Esophagus muscularis mucosa (tissue), 4 donors: ENCODE results near the gene MPPED1. TPM values are rescaled to one million over a fixed set of nuclear protein-coding genes. Genes with fewer than 3 reads are reported as not detected.

ENCODE experiments used
- DNase-seq: peaks from one replicate; pipeline ENCODE4 v3.0.0-alpha.2; 2017; ENCODE audit errors: extremely low spot score
- H3K27ac ChIP-seq, 4 donors: fragments of 200-600 bp; sonication (generic); replicated peaks in 1 of 4; 1 replicate in 3 of 4; 2 replicates in 1 of 4; pipeline ENCODE4 v1.5.1; 2016 to 2019; ENCODE audit warnings: mild to moderate bottlenecking in 1 of 4
- H3K27me3 ChIP-seq, 4 donors: fragments of 200-600 bp; sonication (generic); one replicate each; pipeline versions ENCODE4 v1.5.1 to v1.6.0; 2016 to 2019
- H3K36me3 ChIP-seq, 4 donors: fragments of 200-600 bp; sonication (generic); one replicate each; pipeline ENCODE4 v1.5.1; 2016 to 2019
- H3K4me1 ChIP-seq, 4 donors: fragments of 200-600 bp; sonication (generic); one replicate each; pipeline ENCODE4 v1.5.1; 2016 to 2019
- H3K4me3 ChIP-seq, 4 donors: fragments of 200-600 bp; sonication (generic); 1 replicate in 2 of 4; 2 replicates in 2 of 4; pipeline ENCODE4 v1.5.1; 2016 to 2019; ENCODE audit warnings: mild to moderate bottlenecking in 4 of 4, moderate library complexity in 1 of 4
- H3K9me3 ChIP-seq, 4 donors: fragments of 200-600 bp; sonication (generic); 1 replicate in 3 of 4; 2 replicates in 1 of 4; pipeline ENCODE4 v1.5.1; 2016 to 2019
- EP300 ChIP-seq: sonication (generic); formaldehyde crosslinking; IDR thresholded peaks from one replicate; pipeline ENCODE4 v1.6.1; 2017; ENCODE audit warnings: antibody characterized with exemption
- POLR2A ChIP-seq: fragments of 450-650 bp; IDR thresholded peaks from one replicate; pipeline ENCODE4 v1.6.1; 2017; ENCODE audit warnings: antibody characterized with exemption, moderate library complexity, mild to moderate bottlenecking, low read depth
- POLR2AphosphoS5 ChIP-seq, 2 donors: sonication (generic); formaldehyde crosslinking; IDR thresholded peaks; one replicate each; pipeline ENCODE4 v1.6.1; 2017; ENCODE audit warnings: antibody characterized with exemption in 2 of 2
- WGBS: methylation state at CpG from one replicate; pipeline ENCODE4 v1.1.5; 2018; 5-methylcytosine and 5-hydroxymethylcytosine counted together
- intact Hi-C: fragments of 100-400 bp; cut with DNase I; formaldehyde crosslinking; loops from one replicate; pipeline ENCODE4 v1.15.1; 2023
- total RNA-seq, 4 donors: library from RNA; depleted of rRNA; stranded (reverse); fragments of >200 nt; gene quantifications; one replicate each; pipeline versions ENCODE4 v1.1.0 to v1.2.1, GENCODE V29; 2016
- TF ChIP-seq, protein P1 (sequence below), 3 experiments: fragments of 200-600 bp in 2 of 3; fragments of 450-650 bp in 1 of 3; sonication (generic) in 2 of 3; IDR thresholded peaks; one replicate each; pipeline ENCODE4 v1.5.1; 2017 to 2019; ENCODE audit warnings: antibody characterized with exemption in 3 of 3, mild to moderate bottlenecking in 2 of 3, moderate library complexity in 1 of 3

MPPED1 gene
- total RNA-seq, 4 donors from 2014 or later: not detected

DNA sequence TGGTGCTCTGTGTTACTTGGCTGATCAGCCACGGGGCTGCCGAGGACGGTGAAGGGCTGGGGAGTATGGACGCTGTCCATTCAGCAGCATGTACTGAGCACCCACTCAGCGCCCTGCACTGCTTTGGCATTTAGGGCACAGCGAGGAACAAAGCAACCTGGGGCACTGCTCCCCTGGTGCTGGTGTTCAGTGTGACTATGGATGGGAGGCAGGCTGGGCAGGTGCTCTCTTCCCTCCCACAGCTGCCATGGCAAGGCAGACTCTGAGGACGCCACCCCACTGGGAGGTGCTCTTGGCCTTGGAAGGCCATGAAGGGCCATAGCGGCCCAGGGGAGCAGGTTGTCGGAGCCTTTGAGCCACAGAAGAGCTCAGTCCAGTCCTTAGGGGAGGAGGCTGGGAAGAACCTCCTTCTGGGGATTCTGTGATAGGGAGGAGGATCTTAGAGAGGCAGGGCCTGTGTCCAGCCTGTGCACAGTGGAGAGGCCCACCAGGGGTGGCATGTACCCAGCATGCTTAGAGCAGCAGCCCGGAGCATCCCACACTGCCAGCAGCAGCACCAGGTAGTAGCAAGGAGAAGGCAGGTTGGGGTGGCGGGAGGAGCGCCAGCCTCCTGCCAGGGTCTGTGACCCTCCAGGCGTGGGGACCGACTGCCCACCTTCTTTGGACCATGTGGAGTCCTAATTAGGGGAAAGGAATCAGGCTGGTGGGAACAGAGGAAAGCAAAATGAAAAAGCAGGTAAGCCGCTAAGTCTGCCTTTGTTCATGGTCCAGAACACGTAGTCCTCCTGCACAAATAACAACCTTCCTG, 141.8 kb downstream of the MPPED1 start:
- Histone ChIP-seq H3K4me1 (no peaks in the 10 kb centered on the region), H3K4me3 (no peak overlapping the region), H3K27ac (no peak overlapping the region), H3K36me3 (no peaks in the 10 kb centered on the region), H3K9me3 (peaks cover 0 to 6% (median 0%) of the 10 kb centered on the region in 4 donors), H3K27me3 (no peaks in the 10 kb centered on the region)
- intact Hi-C loops: no loop called here
- DNase-seq: peak; percentile 84
- WGBS: 91% methylated on average over 15 of the region's 16 CpGs
- TF ChIP-seq, protein P1, sequence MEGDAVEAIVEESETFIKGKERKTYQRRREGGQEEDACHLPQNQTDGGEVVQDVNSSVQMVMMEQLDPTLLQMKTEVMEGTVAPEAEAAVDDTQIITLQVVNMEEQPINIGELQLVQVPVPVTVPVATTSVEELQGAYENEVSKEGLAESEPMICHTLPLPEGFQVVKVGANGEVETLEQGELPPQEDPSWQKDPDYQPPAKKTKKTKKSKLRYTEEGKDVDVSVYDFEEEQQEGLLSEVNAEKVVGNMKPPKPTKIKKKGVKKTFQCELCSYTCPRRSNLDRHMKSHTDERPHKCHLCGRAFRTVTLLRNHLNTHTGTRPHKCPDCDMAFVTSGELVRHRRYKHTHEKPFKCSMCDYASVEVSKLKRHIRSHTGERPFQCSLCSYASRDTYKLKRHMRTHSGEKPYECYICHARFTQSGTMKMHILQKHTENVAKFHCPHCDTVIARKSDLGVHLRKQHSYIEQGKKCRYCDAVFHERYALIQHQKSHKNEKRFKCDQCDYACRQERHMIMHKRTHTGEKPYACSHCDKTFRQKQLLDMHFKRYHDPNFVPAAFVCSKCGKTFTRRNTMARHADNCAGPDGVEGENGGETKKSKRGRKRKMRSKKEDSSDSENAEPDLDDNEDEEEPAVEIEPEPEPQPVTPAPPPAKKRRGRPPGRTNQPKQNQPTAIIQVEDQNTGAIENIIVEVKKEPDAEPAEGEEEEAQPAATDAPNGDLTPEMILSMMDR (IDR thresholded peaks at IDR 0.05): no peak
- TF ChIP-seq EP300: no peak
- TF ChIP-seq POLR2A: no peak
- TF ChIP-seq POLR2AphosphoS5 (IDR thresholded peaks at IDR 0.05): no peak

DNA sequence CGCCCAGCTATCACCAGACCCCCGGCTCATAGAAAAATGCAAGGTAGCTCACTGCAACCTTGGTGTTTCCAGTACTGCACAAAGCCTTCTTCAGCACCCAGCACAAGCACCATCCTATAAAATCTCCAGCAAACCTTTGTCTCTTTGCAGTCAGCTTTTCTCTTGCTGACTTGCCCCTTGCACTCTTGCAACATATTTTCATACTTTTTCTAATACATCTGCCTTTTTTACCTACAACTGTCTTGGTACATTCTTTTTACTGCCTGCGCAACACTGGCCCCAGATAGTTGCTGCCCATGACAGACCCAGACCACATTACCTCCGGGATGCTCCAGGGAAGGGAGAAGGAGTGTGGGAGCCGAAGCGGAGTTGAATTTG, 142.4 kb downstream of the MPPED1 start:
- H3K4me1 ChIP-seq: no peaks in the 10 kb centered on the region
- TF ChIP-seq POLR2AphosphoS5 (IDR thresholded peaks at IDR 0.05): no peak
- no peak for TF ChIP-seq POLR2A
- TF ChIP-seq, protein P1 (IDR thresholded peaks at IDR 0.05): no peak
- no peak for TF ChIP-seq EP300
- H3K4me3 ChIP-seq: no peak overlapping the region
- intact Hi-C loops: no loop called here
- H3K36me3 ChIP-seq: no peaks in the 10 kb centered on the region
- no peaks in the 10 kb centered on the region for H3K27me3 ChIP-seq
- H3K27ac ChIP-seq: no peak overlapping the region
- H3K9me3 ChIP-seq: peaks cover 0 to 8% (median 0%) of the 10 kb centered on the region in 4 donors
- peak; percentile 84 for DNase-seq
- WGBS: 75% methylated on average over 6 of the region's 6 CpGs

DNA sequence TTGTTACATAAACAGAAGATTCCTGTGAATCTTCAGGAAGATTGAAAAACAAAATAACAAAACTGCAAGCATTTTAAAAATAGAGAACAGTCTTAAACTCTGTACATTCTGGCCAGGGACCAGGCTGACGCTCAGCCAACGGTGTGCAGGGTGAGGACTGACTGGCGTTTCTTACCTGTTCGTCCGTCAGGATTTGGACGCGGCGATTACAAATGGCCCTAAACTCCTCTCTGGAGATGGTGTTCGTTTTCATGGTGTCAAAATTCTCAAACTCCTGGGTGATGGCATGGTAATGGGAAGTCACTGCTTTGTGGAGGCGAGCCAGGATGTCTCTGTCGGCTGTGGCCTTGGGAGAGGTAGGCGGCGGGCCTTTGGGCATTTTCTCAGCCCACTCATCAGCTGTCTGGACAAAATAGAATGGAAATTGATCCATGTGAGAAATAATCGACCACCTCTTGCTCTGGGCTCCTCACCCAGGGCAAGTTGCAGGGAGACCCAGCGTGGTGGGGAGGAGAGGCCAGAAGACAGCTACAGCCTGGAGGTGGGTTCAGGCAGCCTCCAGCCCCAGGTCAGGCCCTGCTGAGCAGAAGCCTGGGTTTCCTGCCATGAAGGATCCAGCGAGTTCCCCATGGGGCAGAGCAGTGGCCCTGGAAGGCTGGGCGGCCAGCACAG, 143.0 kb downstream of the MPPED1 start:
- peak; percentile 74 for DNase-seq
- H3K9me3 ChIP-seq: peaks cover 0 to 8% (median 0%) of the 10 kb centered on the region in 4 donors
- H3K27ac ChIP-seq: no peak overlapping the region
- H3K36me3 ChIP-seq: no peaks in the 10 kb centered on the region
- no peaks in the 10 kb centered on the region for H3K27me3 ChIP-seq
- WGBS: 93% methylated on average over 17 of the region's 17 CpGs
- no peak overlapping the region for H3K4me3 ChIP-seq
- H3K4me1 ChIP-seq: no peaks in the 10 kb centered on the region
- TF ChIP-seq POLR2AphosphoS5 (IDR thresholded peaks at IDR 0.05) (no peak), POLR2A (no peak), EP300 (no peak)
- TF ChIP-seq, protein P1 (IDR thresholded peaks at IDR 0.05): no peak
- intact Hi-C loops: no loop called here

DNA sequence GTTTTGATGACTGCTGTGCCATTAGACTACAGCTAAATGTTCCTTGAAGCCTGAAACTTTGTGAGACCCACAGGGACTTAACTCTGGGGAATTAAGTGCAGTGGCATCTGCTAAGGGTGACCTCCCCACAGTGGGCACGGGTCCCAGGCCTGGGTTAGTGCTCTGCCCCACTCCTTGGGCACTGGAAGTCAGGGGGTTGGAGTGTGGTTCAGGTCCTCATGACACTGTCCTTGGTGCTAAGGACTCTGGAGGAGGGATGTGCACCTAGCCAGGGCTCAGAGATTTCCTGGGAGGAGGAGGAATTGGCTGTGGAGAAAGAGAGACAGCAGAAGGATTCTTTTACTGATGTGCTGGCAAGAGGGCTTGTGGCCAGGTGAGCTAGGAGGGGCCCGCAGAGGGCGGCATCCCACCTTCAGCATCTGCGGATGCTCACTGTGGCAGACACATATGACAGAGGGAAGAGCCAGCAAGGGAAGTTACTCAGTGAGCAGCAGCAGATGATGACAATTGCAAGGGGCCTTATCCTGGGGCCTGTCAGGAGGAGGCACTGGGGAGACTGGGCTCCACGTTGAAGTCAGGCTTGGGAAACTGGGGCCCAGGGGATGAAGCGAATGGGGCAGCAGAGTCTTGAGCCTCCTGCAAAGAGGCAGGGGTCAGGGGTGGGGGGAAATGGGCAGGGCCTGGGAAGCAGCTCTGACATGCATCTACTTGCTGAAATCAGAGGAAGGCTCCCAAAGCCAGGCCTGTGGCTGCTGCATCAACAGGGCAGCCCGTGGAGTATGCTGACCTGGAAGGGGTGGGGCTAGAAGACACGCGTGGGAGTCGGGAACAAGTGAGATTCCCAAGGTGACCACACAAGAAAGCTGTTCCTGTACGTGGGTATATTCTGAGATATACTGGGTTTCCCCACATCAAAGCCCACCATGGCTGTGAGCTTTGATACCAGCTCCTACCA, 144.0 kb downstream of the MPPED1 start:
- intact Hi-C loops: no loop called here
- Histone ChIP-seq H3K36me3 (no peaks in the 10 kb centered on the region), H3K27me3 (no peaks in the 10 kb centered on the region), H3K9me3 (peaks cover 0 to 8% (median 0%) of the 10 kb centered on the region in 4 donors), H3K4me1 (no peaks in the 10 kb centered on the region), H3K27ac (no peak overlapping the region), H3K4me3 (no peak overlapping the region)
- DNase-seq: peak; percentile 53
- WGBS: 80% methylated on average over 11 of the region's 11 CpGs
- TF ChIP-seq POLR2AphosphoS5 (IDR thresholded peaks at IDR 0.05) (no peak), EP300 (no peak), POLR2A (no peak)
- TF ChIP-seq, protein P1 (IDR thresholded peaks at IDR 0.05): no peak

Other genes starting within 250 kb of the MPPED1 start
- 10 to 100 TPM; 19.9 to 32.8 (median 28.0) TPM for gene TTLL12, start 224.9 kb upstream of the MPPED1 start, total RNA-seq
- gene SCUBE1, start 68.6 kb upstream of the MPPED1 start, total RNA-seq: 100 to 1,000 TPM in 1 of 4 donors, 10 to 100 TPM in 3; 33.3 to 109 (median 66.3) TPM